GM12864 (cell line): ENCODE measurements around the gene MYF6.

ENCODE experiments used
- DNase-seq: peaks from one replicate; pipeline ENCODE4 v3.0.0-alpha.2; 2011; ENCODE audit warnings: low read depth
- H3K4me3 ChIP-seq: 2 replicates; pipeline ENCODE4 v1.5.1; 2011; ENCODE audit warnings: mild to moderate bottlenecking, low read depth, low read length, control low read depth
- CTCF ChIP-seq: IDR thresholded peaks from 2 replicates; pipeline ENCODE4 v1.5.1; 2011; ENCODE audit warnings: low read depth, mild to moderate bottlenecking, moderate library complexity, low read length, control low read depth, inconsistent platforms; ENCODE audit errors: missing control alignments

Gene MYF6

GRCh38 chr12:80711866-80712265, 4.4 kb downstream of the MYF6 start:
- no peak for DNase-seq
- no peak overlapping the region for H3K4me3 ChIP-seq
- no peak for TF ChIP-seq CTCF

- no peak for DNase-seq
- no peak overlapping the region for H3K4me3 ChIP-seq
- no peak for TF ChIP-seq CTCF
Measured at GRCh38 chr12:80712866-80713265, 5.4 kb downstream of the MYF6 start.

GRCh38 chr12:80713419-80713818, 6.0 kb downstream of the MYF6 start:
- no peak overlapping the region for H3K4me3 ChIP-seq
- no peak for TF ChIP-seq CTCF

GRCh38 chr12:80714055-80714454, 6.6 kb downstream of the MYF6 start:
- TF ChIP-seq CTCF, result no peak
- DNase-seq, result no peak
- no peak overlapping the region for H3K4me3 ChIP-seq

More at GRCh38 chr12:80713419-80713818, 6.0 kb downstream of the MYF6 start:
- no peak for DNase-seq

GRCh38 chr12:80714846-80715245, 7.4 kb downstream of the MYF6 start:
- no peak for DNase-seq
- TF ChIP-seq CTCF, result no peak
- no peak overlapping the region for H3K4me3 ChIP-seq

GRCh38 chr12:80715713-80716249, 8.3 kb downstream of the MYF6 start:
- no peak for TF ChIP-seq CTCF
- DNase-seq, result no peak
- no peak overlapping the region for H3K4me3 ChIP-seq

- DNase-seq, result no peak
- no peak within 1 kb of the TSS for H3K4me3 ChIP-seq
- TF ChIP-seq CTCF, result no peak
Measured at GRCh38 chr12:80716696-80717469, 9.4 kb downstream of the MYF6 start, which contains the start of gene MYF5. TSS of gene MYF5 (plus strand) at chr12:80716912. CDS start at chr12:80717064, 152 bp downstream.
